GM12878 (cell line): ENCODE results near the gene IDI2. TPM values are rescaled to one million over a fixed set of nuclear protein-coding genes. Genes with fewer than 3 reads are reported as not detected.

Experiments
- ATF2 ChIP-seq: IDR thresholded peaks from 2 replicates; pipeline ENCODE4 v1.6.1; 2012; ENCODE audit warnings: low read length, inconsistent platforms
- ATF7 ChIP-seq: fragments of 450-650 bp; IDR thresholded peaks from 2 replicates; pipeline ENCODE4 v1.6.1; 2016; ENCODE audit warnings: low read depth, mild to moderate bottlenecking
- BACH1 ChIP-seq: fragments of 450-650 bp; IDR thresholded peaks from 2 replicates; pipeline ENCODE4 v1.6.1; 2017; ENCODE audit warnings: mild to moderate bottlenecking, borderline replicate concordance
- BHLHE40 ChIP-seq, 2 experiments: fragments of 450-650 bp in 1 of 2; IDR thresholded peaks; 2 replicates each; pipeline ENCODE4 v1.6.1; 2011 to 2017; ENCODE audit warnings: low read depth in 2 of 2, borderline replicate concordance in 1 of 2, improper control_type of control experiment in 1 of 2, low read length in 1 of 2, mild to moderate bottlenecking in 1 of 2
- BMI1 ChIP-seq: fragments of 450-650 bp; IDR thresholded peaks from 2 replicates; pipeline ENCODE4 v1.6.1; 2016; ENCODE audit warnings: mild to moderate bottlenecking, moderate library complexity, borderline replicate concordance
- CHD2 ChIP-seq: IDR thresholded peaks from 2 replicates; pipeline ENCODE4 v1.6.1; 2011; ENCODE audit warnings: low read depth, low read length, improper control_type of control experiment, borderline replicate concordance
- E2F4 ChIP-seq: IDR thresholded peaks from 2 replicates; pipeline ENCODE4 v1.6.1; 2012; ENCODE audit warnings: low read depth, low read length, improper control_type of control experiment
- EGR1 ChIP-seq, 2 experiments: IDR thresholded peaks; 1 replicate in 1 of 2; 2 replicates in 1 of 2; pipeline ENCODE4 v1.6.1; 2011 to 2012; ENCODE audit warnings: low read depth in 2 of 2, low read length in 2 of 2, borderline replicate concordance in 1 of 2, mild to moderate bottlenecking in 1 of 2, moderate library complexity in 1 of 2
- ESRRA ChIP-seq: IDR thresholded peaks from 2 replicates; pipeline ENCODE4 v1.6.1; 2012; ENCODE audit warnings: mild to moderate bottlenecking, low read length, improper control_type of control experiment
- ETV6 ChIP-seq, 2 experiments: fragments of 450-650 bp in 1 of 2; IDR thresholded peaks in 1 of 2; conservative IDR thresholded peaks in 1 of 2; 2 replicates each; pipeline ENCODE4 v1.6.1; 2014; ENCODE audit warnings: antibody characterized with exemption in 1 of 2, borderline replicate concordance in 1 of 2, low read depth in 1 of 2, mild to moderate bottlenecking in 1 of 2, moderate library complexity in 1 of 2
- GABPA ChIP-seq: IDR thresholded peaks from 2 replicates; pipeline ENCODE4 v1.6.1; 2014; ENCODE audit warnings: antibody characterized with exemption, low read depth, mild to moderate bottlenecking, inconsistent platforms
- GATAD2B ChIP-seq: fragments of 450-650 bp; conservative IDR thresholded peaks from 2 replicates; pipeline ENCODE4 v1.6.1; 2017; ENCODE audit warnings: low read depth, mild to moderate bottlenecking, moderate library complexity
- IKZF1 ChIP-seq: fragments of 450-650 bp; conservative IDR thresholded peaks from 2 replicates; pipeline ENCODE4 v1.6.1; 2017; ENCODE audit warnings: antibody characterized with exemption, mild to moderate bottlenecking
- KAT2A ChIP-seq: conservative IDR thresholded peaks from 2 replicates; pipeline ENCODE4 v1.6.1; 2011; ENCODE audit warnings: low read depth, low read length; ENCODE audit not compliant: control insufficient read depth
- KDM1A ChIP-seq: fragments of 200-600 bp; sonication (generic); IDR thresholded peaks from 2 replicates; pipeline ENCODE4 v1.6.1; 2016; ENCODE audit warnings: borderline replicate concordance
- LARP7 ChIP-seq: fragments of 450-650 bp; IDR thresholded peaks from 2 replicates; pipeline ENCODE4 v1.6.1; 2017; ENCODE audit warnings: mild to moderate bottlenecking
- MXI1 ChIP-seq: fragments of 150-350 bp; IDR thresholded peaks from 2 replicates; pipeline ENCODE4 v1.6.1; 2011; ENCODE audit warnings: low read depth, mild to moderate bottlenecking, inconsistent platforms, low read length, improper control_type of control experiment
- POLR2AphosphoS2 ChIP-seq: IDR thresholded peaks from 2 replicates; pipeline ENCODE4 v1.6.1; 2011; ENCODE audit warnings: low read depth, mild to moderate bottlenecking, low read length, improper control_type of control experiment, moderate library complexity
- POLR2AphosphoS5 ChIP-seq: IDR thresholded peaks from 2 replicates; pipeline ENCODE4 v1.6.1; 2011; ENCODE audit warnings: mild to moderate bottlenecking, low read length, inconsistent platforms
- SRF ChIP-seq, 2 experiments: IDR thresholded peaks; 2 replicates each; pipeline ENCODE4 v1.6.1; 2011; ENCODE audit warnings: low read depth in 2 of 2, low read length in 2 of 2, mild to moderate bottlenecking in 1 of 2, moderate library complexity in 1 of 2
- SUPT20H ChIP-seq: IDR thresholded peaks from 2 replicates; pipeline ENCODE4 v1.6.1; 2011; ENCODE audit warnings: low read depth, mild to moderate bottlenecking, low read length, moderate library complexity, borderline replicate concordance; ENCODE audit not compliant: control insufficient read depth
- TAF1 ChIP-seq: IDR thresholded peaks from 2 replicates; pipeline ENCODE4 v1.6.1; 2011; ENCODE audit warnings: mild to moderate bottlenecking, low read depth, low read length, borderline replicate concordance
- TARDBP ChIP-seq: IDR thresholded peaks from 2 replicates; pipeline ENCODE4 v1.6.1; 2016; ENCODE audit warnings: borderline replicate concordance
- TCF12 ChIP-seq: IDR thresholded peaks from 2 replicates; pipeline ENCODE4 v1.6.1; 2011; ENCODE audit warnings: low read depth, mild to moderate bottlenecking, low read length
- YY1 ChIP-seq: IDR thresholded peaks from 2 replicates; pipeline ENCODE4 v1.6.1; 2011; ENCODE audit warnings: low read depth, mild to moderate bottlenecking, low read length
- polyA plus RNA-seq, 11 experiments: library from polyadenylated mRNA; depleted of rRNA in 4 of 11; unstranded in 6 of 11; stranded (reverse) in 5 of 11; fragments of >200 nt; fragmentation: Nextera tagmentation in 4 of 11; fragmentation: Illumina TruSeq in 1 of 11; extraction: Ambion mirVana in 4 of 11; extraction: Trizol in 1 of 11; gene quantifications; 1 replicate in 1 of 11; 2 replicates in 10 of 11; pipeline versions ENCODE4 v1.2.1 to v1.2.3, GENCODE V29; 2011 to 2016; ENCODE audit warnings: inconsistent platforms in 2 of 11, missing spikeins in 2 of 11, low read depth in 1 of 11
- total RNA-seq, 4 experiments: library from RNA; depleted of rRNA in 3 of 4; stranded (reverse); fragments of >200 nt in 3 of 4; fragmentation: Illumina TruSeq in 1 of 4; extraction: Trizol in 1 of 4; gene quantifications; 2 replicates each; pipeline versions ENCODE4 v1.2.1 to v1.2.3, GENCODE V29; 2013 to 2021

IDI2 gene
- total and polyA plus RNA-seq, 10 of the 15 experiments (the other 5 are each of a cell fraction or from before 2014, with no cell fraction given) = 0.06 TPM; not detected in 9

- TF ChIP-seq MXI1 (peak; percentile 24; the same call in 1 of the 2 replicates), TCF12 (no peak), BHLHE40 (IDR thresholded peaks at IDR 0.05; ENCODE audit: borderline replicate concordance in 1 of 2, low read depth in 2 of 2, low read length in 1 of 2) (no peak), TAF1 (peak; percentile 48; the same call in 1 of the 2 replicates), ETV6 (conservative IDR thresholded peaks at IDR 0.05 in 1 of 2, IDR thresholded peaks at IDR 0.05 in 1 of 2; ENCODE audit: borderline replicate concordance in 1 of 2, low read depth in 1 of 2) (peak in 1 of 2 experiments; percentile 81; a peak in 2 of 4 replicates), BMI1 (no peak), SUPT20H (no peak), EGR1 (IDR thresholded peaks at IDR 0.05; ENCODE audit: borderline replicate concordance in 1 of 2, low read depth in 2 of 2, low read length in 2 of 2) (no peak), GABPA (no peak; the same call in 1 of the 2 replicates), IKZF1 (peak; percentile 51), ESRRA (no peak), LARP7 (no peak), TARDBP (no peak), POLR2AphosphoS2 (peak; percentile 59; the same call in 1 of the 2 replicates), E2F4 (no peak), KAT2A (no peak), CHD2 (no peak), ATF7 (peak; percentile 59; the same call in 1 of the 2 replicates), BACH1 (0 out of 2 replicates have a peak, but pooled peaks have one; percentile 16), GATAD2B (0 out of 2 replicates have a peak, but pooled peaks have one; percentile 21), POLR2AphosphoS5 (peak; percentile 36; the same call in 1 of the 2 replicates), YY1 (no peak), SRF (IDR thresholded peaks at IDR 0.05; ENCODE audit: low read depth in 2 of 2, low read length in 2 of 2) (no peak), KDM1A (no peak), ATF2 (no peak; the same call in 1 of the 2 replicates)
Observed at GRCh38 chr10:1043532-1043995, 17.9 kb upstream of the IDI2 start (continued).
